ENCODE data around the gene VWA7. TPM values are rescaled to one million over a fixed set of nuclear protein-coding genes. Genes with fewer than 3 reads are reported as not detected.
"Not testable (repeated sequence)": the region's sequence is repeated elsewhere in the genome, so short reads cannot be mapped to it uniquely, and the experiment has no call there.

Gene VWA7
- total and polyA plus RNA-seq, 4 donors: 1.8 to 4.3 (median 3.4) TPM

GRCh38 chr6:31805939-31806469 is 28.9 kb upstream of the VWA7 start:
- 17% methylated on average over 6 of the region's 7 CpGs for WGBS (ENCODE audit: insufficient coverage)
- H3K4me3 ChIP-seq (ENCODE audit: low read depth, low read length): peak overlapping the region; percentile 85
- H3K27ac ChIP-seq (ENCODE audit: low read depth, low read length): peak overlapping the region; percentile 95
- peaks cover 28% of the 10 kb centered on the region for H3K36me3 ChIP-seq (ENCODE audit: control insufficient read depth, insufficient read depth, low read length)
- H3K4me1 ChIP-seq (ENCODE audit: control insufficient read depth, insufficient read depth, low read length): peaks cover 17% of the 10 kb centered on the region
- H3K27me3 ChIP-seq (ENCODE audit: control insufficient read depth, insufficient read depth, low read length): no peaks in the 10 kb centered on the region
- no peak for DNase-seq (ENCODE audit: low read depth in 4 of 6, low spot score in 6 of 6)
- H3K9me3 ChIP-seq (ENCODE audit: control insufficient read depth, insufficient read depth, low read length): no peaks in the 10 kb centered on the region

DNA sequence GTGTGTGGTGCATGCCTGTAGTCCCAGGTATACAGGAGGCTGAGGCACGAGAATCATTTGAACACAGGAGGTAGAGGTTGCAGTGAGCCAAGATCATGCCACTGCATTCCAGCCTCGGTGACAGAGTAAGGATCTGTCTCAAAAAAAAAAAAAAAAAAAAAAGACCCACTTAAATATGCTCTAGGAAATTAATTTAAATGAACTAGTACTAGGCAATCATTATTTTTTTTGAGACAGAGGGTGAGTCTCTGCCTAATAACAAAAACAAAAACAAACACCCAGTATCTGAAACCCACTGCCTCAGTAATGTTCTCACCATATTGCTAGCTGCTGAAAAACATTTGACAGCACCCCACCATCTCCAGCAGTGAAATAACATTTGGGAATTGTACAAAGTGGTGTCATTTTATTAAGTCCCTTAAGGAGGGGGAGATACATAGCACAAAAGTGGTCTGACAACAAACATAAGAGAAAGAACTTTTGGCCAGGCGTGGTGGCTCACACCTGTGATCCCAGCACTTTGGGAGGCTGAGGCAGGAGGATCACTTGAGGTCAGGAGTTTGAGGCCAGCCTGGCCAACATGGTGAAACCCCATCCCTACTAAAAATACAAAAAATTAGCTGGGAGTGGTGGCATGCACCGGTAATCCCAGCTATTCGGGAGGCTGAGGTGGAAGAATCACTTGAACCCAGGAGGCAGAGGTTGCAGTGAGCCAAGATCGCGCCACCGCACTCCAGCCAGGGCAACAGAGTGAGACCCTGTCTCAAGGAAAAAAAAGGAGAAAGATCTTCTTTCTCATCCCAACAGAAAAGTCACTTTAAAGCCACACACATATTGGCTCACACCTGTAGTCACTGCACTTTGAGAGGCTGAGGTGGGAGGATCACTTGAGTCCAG is 24.2 kb upstream of the VWA7 start:
- H3K4me3 ChIP-seq (ENCODE audit: low read depth, low read length); H3K9me3 ChIP-seq (ENCODE audit: control insufficient read depth, insufficient read depth, low read length); H3K27ac ChIP-seq (ENCODE audit: low read depth, low read length); H3K27me3 ChIP-seq (ENCODE audit: control insufficient read depth, insufficient read depth, low read length); H3K4me1 ChIP-seq (ENCODE audit: control insufficient read depth, insufficient read depth, low read length); DNase-seq (ENCODE audit: low read depth in 4 of 6, low spot score in 6 of 6): not testable (repeated sequence)
- peaks cover 27% of the 10 kb centered on the region for H3K36me3 ChIP-seq (ENCODE audit: control insufficient read depth, insufficient read depth, low read length)
- 100% methylated on average over 1 of the region's 8 CpGs for WGBS (ENCODE audit: insufficient coverage)

GRCh38 chr6:31799781-31800180 is 22.7 kb upstream of the VWA7 start:
- H3K4me3 ChIP-seq (ENCODE audit: low read depth, low read length): no peak overlapping the region
- no peaks in the 10 kb centered on the region for H3K27me3 ChIP-seq (ENCODE audit: control insufficient read depth, insufficient read depth, low read length)
- DNase-seq (ENCODE audit: low read depth in 4 of 6, low spot score in 6 of 6): peak in 1 of 6 donors; percentile 45
- H3K36me3 ChIP-seq (ENCODE audit: control insufficient read depth, insufficient read depth, low read length): peaks cover 26% of the 10 kb centered on the region
- no peak overlapping the region for H3K27ac ChIP-seq (ENCODE audit: low read depth, low read length)
- H3K4me1 ChIP-seq (ENCODE audit: control insufficient read depth, insufficient read depth, low read length): peaks cover 12% of the 10 kb centered on the region
- no peaks in the 10 kb centered on the region for H3K9me3 ChIP-seq (ENCODE audit: control insufficient read depth, insufficient read depth, low read length)
- WGBS (ENCODE audit: insufficient coverage): no CpG with 5 or more reads among the region's 12 CpGs

DNA sequence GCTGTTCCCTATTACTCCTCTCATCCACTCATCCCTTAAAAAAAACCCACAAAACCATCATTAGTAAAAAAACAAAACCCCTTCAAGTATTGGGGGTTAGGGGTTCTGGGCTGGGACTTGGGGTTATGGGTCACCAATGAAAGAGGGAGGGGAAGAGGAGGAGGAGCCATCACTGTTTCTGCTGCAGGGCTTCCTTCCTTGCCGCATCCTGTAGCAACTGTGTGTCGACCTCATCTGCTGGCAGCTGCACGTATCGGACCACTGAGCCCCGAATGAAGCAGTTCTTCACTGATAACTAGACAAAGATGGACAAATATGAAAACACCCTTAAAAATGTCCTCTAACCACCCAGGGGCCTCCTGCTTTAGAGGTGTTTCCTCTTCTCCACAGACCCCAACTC is 20.5 kb upstream of the VWA7 start:
- no peak overlapping the region for H3K27ac ChIP-seq (ENCODE audit: low read depth, low read length)
- H3K4me1 ChIP-seq (ENCODE audit: control insufficient read depth, insufficient read depth, low read length): peaks cover 19% of the 10 kb centered on the region
- H3K9me3 ChIP-seq (ENCODE audit: control insufficient read depth, insufficient read depth, low read length): no peaks in the 10 kb centered on the region
- DNase-seq (ENCODE audit: low read depth in 4 of 6, low spot score in 6 of 6): no peak
- H3K27me3 ChIP-seq (ENCODE audit: control insufficient read depth, insufficient read depth, low read length): no peaks in the 10 kb centered on the region
- H3K4me3 ChIP-seq (ENCODE audit: low read depth, low read length): no peak overlapping the region
- H3K36me3 ChIP-seq (ENCODE audit: control insufficient read depth, insufficient read depth, low read length): peaks cover 22% of the 10 kb centered on the region
- WGBS (ENCODE audit: insufficient coverage): 95% methylated on average over 5 of the region's 5 CpGs

DNA sequence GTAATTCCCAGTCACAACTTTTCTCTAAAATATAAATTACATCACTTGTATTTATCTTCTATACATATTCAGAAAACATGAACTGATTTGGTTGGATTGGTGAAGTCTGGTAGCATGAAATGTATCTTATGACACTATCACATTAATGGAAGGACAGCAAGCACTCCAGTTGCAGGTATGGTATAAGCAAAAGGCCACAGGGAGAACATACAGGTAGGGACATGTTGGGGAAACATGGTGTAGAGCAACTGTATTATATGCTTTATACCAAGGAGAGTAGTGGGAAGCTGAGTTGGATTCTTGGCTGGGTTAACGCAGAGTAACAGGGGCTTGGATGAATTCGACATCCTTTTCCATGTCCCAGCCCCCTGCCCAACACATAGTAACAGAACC is 19.9 kb upstream of the VWA7 start:
- H3K27me3 ChIP-seq (ENCODE audit: control insufficient read depth, insufficient read depth, low read length): no peaks in the 10 kb centered on the region
- no peak for DNase-seq (ENCODE audit: low read depth in 4 of 6, low spot score in 6 of 6)
- WGBS (ENCODE audit: insufficient coverage): 100% methylated on average over 1 of the region's 2 CpGs
- no peak overlapping the region for H3K27ac ChIP-seq (ENCODE audit: low read depth, low read length)
- H3K4me1 ChIP-seq (ENCODE audit: control insufficient read depth, insufficient read depth, low read length): peaks cover 19% of the 10 kb centered on the region
- H3K36me3 ChIP-seq (ENCODE audit: control insufficient read depth, insufficient read depth, low read length): peaks cover 23% of the 10 kb centered on the region
- H3K9me3 ChIP-seq (ENCODE audit: control insufficient read depth, insufficient read depth, low read length): no peaks in the 10 kb centered on the region
- H3K4me3 ChIP-seq (ENCODE audit: low read depth, low read length): no peak overlapping the region

DNA sequence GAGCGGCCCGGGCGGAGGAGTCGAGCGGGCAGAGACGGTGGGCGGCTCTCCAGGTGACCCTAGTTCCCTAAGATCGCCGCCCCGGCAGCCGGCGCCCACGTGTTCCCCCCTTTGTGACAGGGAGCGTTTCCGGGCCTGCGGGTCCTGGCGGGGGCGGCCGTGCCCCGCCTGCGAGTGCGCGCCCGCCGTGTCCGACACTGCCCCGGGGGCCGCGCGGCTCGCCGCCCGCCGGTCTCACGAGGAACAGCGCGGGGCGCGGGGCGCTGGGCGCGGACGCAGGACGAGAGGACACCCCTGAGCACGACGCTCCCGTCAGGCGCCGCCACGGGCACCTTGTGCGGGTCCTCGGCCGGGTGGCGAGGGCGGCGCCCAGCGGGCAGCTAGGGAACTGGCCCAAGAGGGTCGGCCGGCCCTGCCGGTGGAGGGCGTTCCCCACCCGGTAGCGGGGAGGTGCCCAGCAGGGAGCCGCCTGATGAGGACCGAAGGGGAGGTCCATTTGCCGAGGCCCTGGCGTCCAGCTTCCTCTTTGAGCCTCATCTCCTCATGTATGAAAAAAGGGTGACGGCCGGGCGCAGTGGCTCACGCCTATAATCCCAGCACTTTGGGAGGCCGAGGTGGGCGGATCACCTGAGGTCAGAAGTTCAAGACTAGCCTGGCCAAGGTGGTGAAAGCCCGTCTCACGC is 18.6 kb upstream of the VWA7 start, which contains the start of gene VARS1:
Gene VARS1 (minus strand): TSS at position 137 of the 683 bp plus-strand sequence. CDS start 535 bp downstream, outside the sequence.
- DNase-seq (ENCODE audit: low read depth in 4 of 6, low spot score in 6 of 6): peak; percentile 63 to 94 (median 74)
- 1% methylated on average over 75 of the region's 75 CpGs for WGBS (ENCODE audit: insufficient coverage)
- Histone ChIP-seq H3K27ac (ENCODE audit: low read depth, low read length) (peak within 1 kb of the TSS; percentile 89), H3K4me3 (ENCODE audit: low read depth, low read length) (peak within 1 kb of the TSS; percentile 81), H3K9me3 (ENCODE audit: control insufficient read depth, insufficient read depth, low read length) (no peaks in the 10 kb centered on the region), H3K36me3 (ENCODE audit: control insufficient read depth, insufficient read depth, low read length) (peaks cover 28% of the 10 kb centered on the region), H3K4me1 (ENCODE audit: control insufficient read depth, insufficient read depth, low read length) (peaks cover 24% of the 10 kb centered on the region), H3K27me3 (ENCODE audit: control insufficient read depth, insufficient read depth, low read length) (no peaks in the 10 kb centered on the region)

GRCh38 chr6:31794866-31795615 is 17.9 kb upstream of the VWA7 start:
- Histone ChIP-seq H3K9me3 (ENCODE audit: control insufficient read depth, insufficient read depth, low read length) (no peaks in the 10 kb centered on the region), H3K4me3 (ENCODE audit: low read depth, low read length) (peak overlapping the region; percentile 81), H3K27ac (ENCODE audit: low read depth, low read length) (peak overlapping the region; percentile 87), H3K4me1 (ENCODE audit: control insufficient read depth, insufficient read depth, low read length) (peaks cover 24% of the 10 kb centered on the region), H3K36me3 (ENCODE audit: control insufficient read depth, insufficient read depth, low read length) (peaks cover 33% of the 10 kb centered on the region), H3K27me3 (ENCODE audit: control insufficient read depth, insufficient read depth, low read length) (no peaks in the 10 kb centered on the region)
- DNase-seq (ENCODE audit: low read depth in 4 of 6, low spot score in 6 of 6): no peak
- WGBS (ENCODE audit: insufficient coverage): under 1% methylated on average over 34 of the region's 44 CpGs

- WGBS (ENCODE audit: insufficient coverage): 5% methylated on average over 7 of the region's 7 CpGs
These were observed 17.3 kb upstream of the VWA7 start for GRCh38 chr6:31794294-31794865.

DNA sequence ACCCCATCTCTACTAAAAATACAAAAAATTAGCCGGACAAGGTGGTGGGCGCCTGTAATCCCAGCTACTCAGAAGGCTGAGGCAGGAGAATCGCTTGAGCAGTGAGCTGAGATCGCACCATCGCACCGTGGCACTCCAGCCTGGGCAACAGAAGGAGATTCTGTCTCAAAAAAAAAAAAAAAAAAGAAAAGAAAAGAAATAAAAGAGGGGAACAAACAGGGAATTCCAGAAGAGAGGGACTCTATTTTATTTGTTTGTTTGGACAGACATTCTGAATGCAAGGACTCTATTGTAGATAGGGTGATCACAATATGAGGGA is 16.8 kb upstream of the VWA7 start:
- not testable (repeated sequence) for H3K4me3 ChIP-seq (ENCODE audit: low read depth, low read length); DNase-seq (ENCODE audit: low read depth in 4 of 6, low spot score in 6 of 6); H3K9me3 ChIP-seq (ENCODE audit: control insufficient read depth, insufficient read depth, low read length); H3K27me3 ChIP-seq (ENCODE audit: control insufficient read depth, insufficient read depth, low read length); H3K27ac ChIP-seq (ENCODE audit: low read depth, low read length)
- Histone ChIP-seq H3K4me1 (ENCODE audit: control insufficient read depth, insufficient read depth, low read length) (peaks cover 24% of the 10 kb centered on the region), H3K36me3 (ENCODE audit: control insufficient read depth, insufficient read depth, low read length) (peaks cover 38% of the 10 kb centered on the region)
- WGBS (ENCODE audit: insufficient coverage): 90% methylated on average over 3 of the region's 6 CpGs

More at GRCh38 chr6:31794294-31794865, 17.3 kb upstream of the VWA7 start:
- H3K27ac ChIP-seq (ENCODE audit: low read depth, low read length): peak overlapping the region; percentile 87
- no peaks in the 10 kb centered on the region for H3K9me3 ChIP-seq (ENCODE audit: control insufficient read depth, insufficient read depth, low read length)
- peaks cover 24% of the 10 kb centered on the region for H3K4me1 ChIP-seq (ENCODE audit: control insufficient read depth, insufficient read depth, low read length)
- no peaks in the 10 kb centered on the region for H3K27me3 ChIP-seq (ENCODE audit: control insufficient read depth, insufficient read depth, low read length)
- peaks cover 37% of the 10 kb centered on the region for H3K36me3 ChIP-seq (ENCODE audit: control insufficient read depth, insufficient read depth, low read length)
- peak overlapping the region; percentile 81 for H3K4me3 ChIP-seq (ENCODE audit: low read depth, low read length)
- peak in 2 of 6 donors; percentile 30 to 32 for DNase-seq (ENCODE audit: low read depth in 4 of 6, low spot score in 6 of 6)
